WTC11 (cell line): ENCODE results near the gene PTPRG. TPM values are rescaled to one million over a fixed set of nuclear protein-coding genes. Genes with fewer than 3 reads are reported as not detected.

Experiments
- ATAC-seq: fragments of 200-7000 bp; cut with Tn5 transposase; 2 replicates; pipeline ENCODE4 v1.10.0; 2021; ENCODE audit warnings: mild to moderate bottlenecking, moderate library complexity
- CTCF ChIA-PET: fragments of 300-600 bp; sonication (Branson Sonifier 250); formaldehyde crosslinking; loops from one replicate; lab custom pipeline; 2021; ENCODE audit warnings: antibody characterized with exemption; lab: Charles Lee
- POLR2A ChIA-PET: fragments of 350-600 bp; sonication (Branson Sonifier 250); formaldehyde crosslinking; loops from one replicate; lab custom pipeline; 2021; ENCODE audit warnings: antibody characterized with exemption; lab: Charles Lee
- DNase-seq: peaks from one replicate; pipeline ENCODE4 v3.0.0; 2021; ENCODE audit warnings: low spot score
- H3K27ac Mint-ChIP-seq: 2 replicates; pipeline ENCODE4 v1.8.0; 2021; ENCODE audit warnings: mixed read lengths
- H3K27me3 Mint-ChIP-seq: 2 replicates; pipeline ENCODE4 v1.8.0; 2021; ENCODE audit warnings: low read depth, mild to moderate bottlenecking, moderate library complexity, mixed read lengths
- H3K36me3 Mint-ChIP-seq: 2 replicates; pipeline ENCODE4 v1.8.0; 2021; ENCODE audit warnings: mixed read lengths
- H3K4me1 Mint-ChIP-seq: 2 replicates; pipeline ENCODE4 v1.8.0; 2022; ENCODE audit warnings: mixed read lengths
- H3K4me3 Mint-ChIP-seq: 2 replicates; pipeline ENCODE4 v1.8.0; 2021; ENCODE audit warnings: mild to moderate bottlenecking, moderate library complexity, mixed read lengths
- H3K9me3 Mint-ChIP-seq: 2 replicates; pipeline ENCODE4 v1.8.0; 2021; ENCODE audit warnings: mixed read lengths
- CREM ChIP-seq: sonication (generic); formaldehyde crosslinking; IDR thresholded peaks from 2 replicates; pipeline ENCODE4 v1.8.1; 2022; ENCODE audit warnings: mild to moderate bottlenecking, missing genetic modification reagents, moderate library complexity
- ESRRA ChIP-seq: sonication (generic); formaldehyde crosslinking; IDR thresholded peaks from 2 replicates; pipeline ENCODE4 v1.8.1; 2022; ENCODE audit warnings: mild to moderate bottlenecking, missing genetic modification reagents, borderline replicate concordance
- GTF2I ChIP-seq: fragments of 250-450 bp; sonication (Bioruptor Pico); conservative IDR thresholded peaks from 2 replicates; pipeline ENCODE4 v1.4.0; 2021; ENCODE audit warnings: mild to moderate bottlenecking
- JUN ChIP-seq: sonication (generic); formaldehyde crosslinking; IDR thresholded peaks from 2 replicates; pipeline ENCODE4 v1.8.0; 2023; ENCODE audit warnings: mild to moderate bottlenecking, missing genetic modification reagents
- KAT7 ChIP-seq: sonication (generic); formaldehyde crosslinking; IDR thresholded peaks from 2 replicates; pipeline ENCODE4 v1.8.1; 2023; ENCODE audit warnings: missing genetic modification reagents, mild to moderate bottlenecking, borderline replicate concordance
- MYBL2 ChIP-seq: sonication (generic); formaldehyde crosslinking; IDR thresholded peaks from 2 replicates; pipeline ENCODE4 v1.8.1; 2023; ENCODE audit warnings: mild to moderate bottlenecking, moderate library complexity, missing genetic modification reagents
- NFATC4 ChIP-seq: fragments of 250-450 bp; sonication (Bioruptor Pico); IDR thresholded peaks from 2 replicates; pipeline ENCODE4 v1.9.0; 2021; ENCODE audit warnings: mild to moderate bottlenecking
- NR2C2 ChIP-seq: sonication (generic); formaldehyde crosslinking; IDR thresholded peaks from 2 replicates; pipeline ENCODE4 v1.8.0; 2022; ENCODE audit warnings: mild to moderate bottlenecking, missing genetic modification reagents
- PRDM15 ChIP-seq: sonication (generic); formaldehyde crosslinking; IDR thresholded peaks from 2 replicates; pipeline ENCODE4 v1.8.0; 2022; ENCODE audit warnings: missing genetic modification reagents
- PREB ChIP-seq: sonication (generic); formaldehyde crosslinking; IDR thresholded peaks from 2 replicates; pipeline ENCODE4 v1.8.1; 2022; ENCODE audit warnings: mild to moderate bottlenecking, missing genetic modification reagents, moderate library complexity, borderline replicate concordance
- TEAD1 ChIP-seq: sonication (generic); formaldehyde crosslinking; IDR thresholded peaks from 2 replicates; pipeline ENCODE4 v1.8.0; 2022; ENCODE audit warnings: mild to moderate bottlenecking, missing genetic modification reagents
- USF2 ChIP-seq: sonication (generic); formaldehyde crosslinking; IDR thresholded peaks from 2 replicates; pipeline ENCODE4 v1.8.1; 2023; ENCODE audit warnings: mild to moderate bottlenecking, missing genetic modification reagents, moderate library complexity
- ZNF138 ChIP-seq: sonication (generic); formaldehyde crosslinking; conservative IDR thresholded peaks from 2 replicates; pipeline ENCODE4 v1.8.1; 2022; ENCODE audit warnings: mild to moderate bottlenecking, moderate library complexity, missing genetic modification reagents
- ZNF263 ChIP-seq: sonication (generic); formaldehyde crosslinking; IDR thresholded peaks from 2 replicates; pipeline ENCODE4 v1.8.1; 2022; ENCODE audit warnings: low read depth, mild to moderate bottlenecking, moderate library complexity, missing genetic modification reagents
- ZNF416 ChIP-seq: fragments of 250-450 bp; sonication (Bioruptor Pico); IDR thresholded peaks from 2 replicates; pipeline ENCODE4 v1.9.0; 2021; ENCODE audit warnings: mild to moderate bottlenecking, inconsistent platforms
- total RNA-seq: library from RNA; stranded (reverse); gene quantifications from 3 replicates; pipeline ENCODE4 v1.2.3, GENCODE V29; 2021
- TF ChIP-seq, protein P1 (sequence below): sonication (generic); formaldehyde crosslinking; IDR thresholded peaks from 2 replicates; pipeline ENCODE4 v1.8.0; 2023; ENCODE audit warnings: missing genetic modification reagents, mild to moderate bottlenecking, borderline replicate concordance

The PTPRG gene
- total RNA-seq, 1 experiment from 2014 or later = 106 TPM

DNA sequence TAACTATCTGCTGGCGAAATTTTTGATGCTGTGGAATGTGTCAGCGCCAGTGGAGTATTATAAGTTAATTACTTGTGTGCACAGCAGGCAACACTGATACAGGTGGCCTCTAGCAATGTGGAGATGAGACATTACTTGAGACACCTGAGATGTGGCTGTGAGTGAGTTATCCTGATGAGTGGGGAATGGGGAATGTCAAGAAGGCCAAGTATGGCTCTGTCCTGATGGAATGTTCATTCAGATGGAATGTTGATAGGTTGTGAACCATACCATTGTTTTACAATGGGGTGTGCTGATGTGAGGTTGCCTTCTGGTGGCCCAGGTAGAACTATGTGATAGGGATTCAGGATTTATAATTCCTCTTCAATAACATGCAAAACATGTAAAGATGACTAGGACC is 404.8 kb downstream of the PTPRG start:
- ATAC-seq = peak; percentile 92
- H3K4me3 Mint-ChIP-seq = no peak overlapping the region

GRCh38 chr3:61967019-61967418 is 405.6 kb downstream of the PTPRG start:
- TF ChIP-seq ESRRA = no peak
- TF ChIP-seq GTF2I = no peak
- TF ChIP-seq TEAD1 = no peak
- no peak for TF ChIP-seq ZNF138 (CRISPR knock-in tag)
- TF ChIP-seq ZNF416 = no peak
- no peak for TF ChIP-seq KAT7 (CRISPR knock-in tag)
- TF ChIP-seq CREM (CRISPR knock-in tag) = no peak
- no peak for TF ChIP-seq USF2 (CRISPR knock-in tag)
- no peak overlapping the region for H3K4me3 Mint-ChIP-seq
- no peaks in the 10 kb centered on the region for H3K27me3 Mint-ChIP-seq
- peaks cover 35% of the 10 kb centered on the region for H3K4me1 Mint-ChIP-seq
- DNase-seq = no peak
- no peak for ATAC-seq
- H3K36me3 Mint-ChIP-seq = no peaks in the 10 kb centered on the region
- H3K9me3 Mint-ChIP-seq = no peaks in the 10 kb centered on the region
- POLR2A ChIA-PET = no interaction called here
- H3K27ac Mint-ChIP-seq = no peak overlapping the region
- CTCF ChIA-PET = no interaction called here

More for the DNA sequence above, 404.8 kb downstream of the PTPRG start:
- POLR2A ChIA-PET = no interaction called here
- Mint-ChIP-seq H3K27ac (peak overlapping the region; percentile 26; the same call in 1 of the 2 replicates), H3K4me1 (peaks cover 34% of the 10 kb centered on the region), H3K27me3 (no peaks in the 10 kb centered on the region), H3K36me3 (no peaks in the 10 kb centered on the region), H3K9me3 (no peaks in the 10 kb centered on the region)
- no peak for DNase-seq
- TF ChIP-seq, protein P1, sequence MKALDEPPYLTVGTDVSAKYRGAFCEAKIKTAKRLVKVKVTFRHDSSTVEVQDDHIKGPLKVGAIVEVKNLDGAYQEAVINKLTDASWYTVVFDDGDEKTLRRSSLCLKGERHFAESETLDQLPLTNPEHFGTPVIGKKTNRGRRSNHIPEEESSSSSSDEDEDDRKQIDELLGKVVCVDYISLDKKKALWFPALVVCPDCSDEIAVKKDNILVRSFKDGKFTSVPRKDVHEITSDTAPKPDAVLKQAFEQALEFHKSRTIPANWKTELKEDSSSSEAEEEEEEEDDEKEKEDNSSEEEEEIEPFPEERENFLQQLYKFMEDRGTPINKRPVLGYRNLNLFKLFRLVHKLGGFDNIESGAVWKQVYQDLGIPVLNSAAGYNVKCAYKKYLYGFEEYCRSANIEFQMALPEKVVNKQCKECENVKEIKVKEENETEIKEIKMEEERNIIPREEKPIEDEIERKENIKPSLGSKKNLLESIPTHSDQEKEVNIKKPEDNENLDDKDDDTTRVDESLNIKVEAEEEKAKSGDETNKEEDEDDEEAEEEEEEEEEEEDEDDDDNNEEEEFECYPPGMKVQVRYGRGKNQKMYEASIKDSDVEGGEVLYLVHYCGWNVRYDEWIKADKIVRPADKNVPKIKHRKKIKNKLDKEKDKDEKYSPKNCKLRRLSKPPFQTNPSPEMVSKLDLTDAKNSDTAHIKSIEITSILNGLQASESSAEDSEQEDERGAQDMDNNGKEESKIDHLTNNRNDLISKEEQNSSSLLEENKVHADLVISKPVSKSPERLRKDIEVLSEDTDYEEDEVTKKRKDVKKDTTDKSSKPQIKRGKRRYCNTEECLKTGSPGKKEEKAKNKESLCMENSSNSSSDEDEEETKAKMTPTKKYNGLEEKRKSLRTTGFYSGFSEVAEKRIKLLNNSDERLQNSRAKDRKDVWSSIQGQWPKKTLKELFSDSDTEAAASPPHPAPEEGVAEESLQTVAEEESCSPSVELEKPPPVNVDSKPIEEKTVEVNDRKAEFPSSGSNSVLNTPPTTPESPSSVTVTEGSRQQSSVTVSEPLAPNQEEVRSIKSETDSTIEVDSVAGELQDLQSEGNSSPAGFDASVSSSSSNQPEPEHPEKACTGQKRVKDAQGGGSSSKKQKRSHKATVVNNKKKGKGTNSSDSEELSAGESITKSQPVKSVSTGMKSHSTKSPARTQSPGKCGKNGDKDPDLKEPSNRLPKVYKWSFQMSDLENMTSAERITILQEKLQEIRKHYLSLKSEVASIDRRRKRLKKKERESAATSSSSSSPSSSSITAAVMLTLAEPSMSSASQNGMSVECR = no peak
- TF ChIP-seq NFATC4 (CRISPR knock-in tag) (no peak), CREM (CRISPR knock-in tag) (no peak), NR2C2 (CRISPR knock-in tag) (no peak), ZNF263 (CRISPR knock-in tag) (no peak), JUN (CRISPR knock-in tag) (no peak), PRDM15 (CRISPR knock-in tag) (no peak), MYBL2 (CRISPR knock-in tag) (no peak), PREB (CRISPR knock-in tag) (no peak), TEAD1 (no peak)
- CTCF ChIA-PET = interaction anchor here (0.5 kb wide), 1 partner anchor 67 kb away, joined by 3 read pairs; no protein-coding TSS in a partner anchor
